GM18519 (cell line): ENCODE measurements around the gene GAS7.

ENCODE experiments used
- ATAC-seq: cut with Tn5 transposase; IDR thresholded peaks from one replicate; pipeline ENCODE4 v1.9.1; 2021; ENCODE audit warnings: mild to moderate bottlenecking, moderate library complexity; ENCODE audit not compliant: unreplicated experiment, low FRiP score

GAS7 gene

GRCh38 chr17:9959377-9959981, 238.9 kb downstream of the GAS7 start:
- no peak for ATAC-seq

DNA sequence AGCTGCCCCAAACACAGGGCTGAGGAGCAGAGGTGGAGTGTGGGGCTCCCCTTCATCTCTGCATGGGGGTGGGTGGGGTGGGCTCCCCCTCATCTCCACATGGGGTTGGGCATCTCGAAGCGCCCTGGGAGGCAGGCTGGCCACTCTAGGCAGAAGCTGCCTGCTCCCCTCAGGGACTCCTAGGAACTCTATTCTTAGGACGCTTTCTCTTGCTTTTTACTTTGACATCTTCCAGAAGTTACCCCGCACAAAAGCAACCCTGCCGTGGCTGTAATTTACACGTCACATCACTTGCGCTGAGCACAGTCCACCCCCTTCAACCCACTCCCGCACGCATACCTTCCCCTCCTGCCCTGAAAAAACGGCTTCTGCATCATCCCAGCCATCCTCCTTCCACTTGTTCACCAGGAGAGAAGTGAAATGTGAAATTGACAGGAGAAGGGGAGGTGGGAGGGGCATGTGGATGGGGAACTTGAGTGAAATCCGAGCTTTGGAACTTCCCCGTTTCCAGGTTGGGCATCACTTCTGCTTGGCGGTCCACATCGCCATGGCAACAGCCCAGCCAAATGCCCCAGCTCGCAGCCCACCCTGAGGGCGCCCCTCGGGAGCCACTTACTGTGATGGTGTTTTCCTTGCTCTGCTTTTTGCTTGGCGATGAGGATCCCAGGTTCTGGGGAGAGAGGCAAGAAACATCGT, 239.7 kb downstream of the GAS7 start:
- no peak for ATAC-seq

- ATAC-seq = no peak
Observed at GRCh38 chr17:9957244-9957643, 241.2 kb downstream of the GAS7 start.

- no peak for ATAC-seq
Observed at GRCh38 chr17:9956474-9957131, 241.8 kb downstream of the GAS7 start.

- no peak for ATAC-seq
Observed at GRCh38 chr17:9953492-9953891, 244.9 kb downstream of the GAS7 start.

GRCh38 chr17:9951803-9952202, 246.6 kb downstream of the GAS7 start:
- ATAC-seq = no peak

- no peak for ATAC-seq
Observed at GRCh38 chr17:9948928-9949327, 249.5 kb downstream of the GAS7 start.

DNA sequence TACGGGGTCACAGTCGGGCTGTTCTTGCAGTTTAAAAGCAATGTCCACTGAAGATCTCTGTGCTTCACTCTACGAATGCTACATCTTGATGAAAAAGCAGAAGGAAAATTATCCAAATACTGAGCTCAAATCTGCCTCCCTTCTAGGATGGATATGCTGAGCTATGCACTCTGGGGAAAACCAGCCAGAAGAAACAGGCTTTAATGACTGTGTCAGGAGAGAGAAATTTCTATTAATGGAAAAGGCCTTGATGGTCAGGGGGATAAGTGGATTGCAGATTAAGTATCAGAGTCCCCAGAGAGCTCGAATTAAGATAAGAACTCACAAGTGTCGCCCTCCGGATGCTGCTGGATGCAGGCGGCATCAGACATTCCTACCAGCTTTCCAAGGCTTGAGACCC, 253.7 kb downstream of the GAS7 start:
- ATAC-seq = no peak

- no peak for ATAC-seq
Observed at GRCh38 chr17:9943343-9943742, 255.1 kb downstream of the GAS7 start.

DNA sequence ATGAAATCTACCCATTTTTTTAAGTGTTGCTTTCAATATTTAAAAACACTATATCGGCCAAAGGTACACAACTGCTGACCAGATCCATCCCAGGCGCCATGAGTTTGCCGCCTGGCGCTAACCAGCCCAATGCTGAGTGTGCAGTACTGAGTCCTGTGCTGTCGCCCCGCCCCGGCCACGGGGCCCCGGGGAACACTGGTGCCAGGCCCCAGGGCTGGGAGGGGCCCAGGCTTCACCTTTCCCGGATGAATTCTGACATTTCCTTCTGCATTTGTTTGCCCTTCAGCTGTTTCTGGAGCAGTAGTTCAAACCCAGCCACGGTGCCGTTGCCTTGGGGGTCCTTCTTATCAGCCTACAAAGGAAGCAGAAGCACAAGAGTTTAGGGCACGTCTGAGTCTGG, 255.5 kb downstream of the GAS7 start:
- no peak for ATAC-seq

DNA sequence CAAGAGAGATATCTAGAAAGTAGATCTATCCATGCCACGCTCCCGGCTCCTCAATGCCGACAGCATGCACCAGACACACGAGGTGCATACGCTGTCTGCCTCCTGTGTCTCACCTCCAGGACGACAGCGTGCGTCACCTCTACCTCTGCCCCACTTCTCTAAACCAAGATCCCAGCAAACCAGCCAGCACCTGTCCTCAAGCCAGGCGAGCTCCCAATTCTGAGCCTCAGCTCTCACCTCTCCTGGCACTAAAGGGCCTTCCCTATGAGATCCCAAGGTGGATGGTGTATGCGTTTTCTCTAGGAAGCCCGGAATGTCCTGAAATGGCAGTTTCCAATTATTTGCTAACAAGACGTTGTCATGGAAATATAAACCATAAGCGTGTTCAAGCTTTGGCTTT, 257.1 kb downstream of the GAS7 start:
- ATAC-seq = no peak

- ATAC-seq = no peak
Observed at GRCh38 chr17:9940841-9941240, 257.6 kb downstream of the GAS7 start.

GRCh38 chr17:9938764-9939163, 259.6 kb downstream of the GAS7 start:
- ATAC-seq = no peak

- no peak for ATAC-seq
Observed at GRCh38 chr17:9937901-9938300, 260.5 kb downstream of the GAS7 start.

DNA sequence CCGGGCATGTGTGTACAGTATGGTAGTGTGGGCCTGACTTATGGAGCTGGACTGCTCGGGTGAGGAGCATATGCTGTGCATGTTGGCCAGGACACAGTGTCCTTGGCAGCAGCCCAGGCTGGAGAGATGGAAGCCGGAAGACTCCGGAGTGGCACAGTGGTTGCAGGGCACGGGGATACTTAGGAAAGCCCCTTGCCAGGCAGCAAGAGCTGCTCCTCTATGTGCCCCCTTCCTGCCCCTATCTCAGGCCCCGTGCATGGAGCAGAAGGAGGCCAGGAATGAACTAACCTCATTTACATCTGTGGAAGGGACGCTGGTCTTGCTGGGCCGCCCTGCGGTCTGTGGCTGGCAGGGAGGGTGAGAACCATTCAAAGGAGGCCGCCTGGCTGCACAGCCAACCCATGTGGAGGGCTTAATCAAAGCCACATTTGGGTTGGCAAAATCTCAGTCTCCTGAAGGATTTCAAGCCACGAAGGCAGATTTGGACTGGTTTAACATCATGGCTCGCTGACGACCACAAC, 261.1 kb downstream of the GAS7 start:
- no peak for ATAC-seq

DNA sequence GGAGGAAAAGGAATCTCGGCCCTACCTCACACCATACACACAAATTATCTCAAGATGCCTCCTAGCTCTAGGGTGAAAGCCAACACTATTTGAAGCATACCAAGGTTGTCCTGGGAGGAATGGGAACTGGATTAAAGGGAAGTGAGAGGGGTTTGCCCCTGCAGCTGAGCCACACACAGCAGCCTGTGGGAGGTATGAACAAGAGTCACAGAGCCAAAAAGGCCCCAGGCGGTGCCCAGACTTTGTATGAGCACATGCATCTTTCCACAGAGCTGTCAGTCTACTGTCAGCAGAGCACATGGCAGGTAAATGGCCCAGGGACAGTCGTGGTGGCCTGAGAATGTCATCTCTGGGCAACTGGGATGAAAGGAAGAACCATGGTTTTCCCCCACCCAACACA, 262.3 kb downstream of the GAS7 start:
- no peak for ATAC-seq

DNA sequence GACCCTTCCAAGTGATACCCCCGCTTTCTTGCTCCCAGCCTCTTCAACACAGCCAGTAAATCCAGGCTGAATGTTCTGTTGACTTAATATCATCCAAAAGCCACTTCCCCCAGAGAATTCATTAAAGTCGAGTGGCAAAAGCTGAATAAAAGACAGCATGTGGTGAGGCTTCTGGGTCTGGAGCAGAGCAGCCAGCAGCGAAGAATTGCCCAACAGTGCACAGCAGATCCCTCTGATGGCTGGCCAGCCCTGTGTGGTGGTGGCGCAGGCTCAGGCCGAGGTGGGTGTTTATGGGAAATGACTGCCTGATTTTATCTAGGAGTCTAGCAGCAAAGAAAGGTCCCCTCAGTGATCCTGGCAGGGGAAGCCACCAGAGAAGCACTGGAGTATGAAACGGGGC, 263.0 kb downstream of the GAS7 start:
- ATAC-seq = no peak

DNA sequence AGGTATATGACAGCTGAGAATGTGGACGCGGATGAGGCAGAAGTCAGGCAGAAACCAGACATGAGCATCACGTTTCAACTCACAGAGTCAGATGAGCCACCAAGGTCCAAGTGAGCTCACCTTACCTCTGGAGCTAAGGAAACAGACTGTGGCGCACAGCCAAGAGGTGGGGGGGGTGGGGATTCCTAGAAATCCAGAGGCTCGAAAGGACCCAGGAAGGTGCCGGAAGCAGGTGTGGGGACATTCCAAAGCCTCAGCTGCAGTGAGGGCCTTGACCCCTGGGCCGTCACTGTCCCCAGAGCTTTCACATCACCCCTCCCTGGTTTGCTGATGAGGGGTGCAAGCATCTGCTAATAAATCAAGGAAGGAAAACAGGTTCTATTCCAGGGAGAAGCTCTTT, 264.1 kb downstream of the GAS7 start:
- no peak for ATAC-seq

GRCh38 chr17:9932491-9932890, 265.9 kb downstream of the GAS7 start:
- no peak for ATAC-seq

DNA sequence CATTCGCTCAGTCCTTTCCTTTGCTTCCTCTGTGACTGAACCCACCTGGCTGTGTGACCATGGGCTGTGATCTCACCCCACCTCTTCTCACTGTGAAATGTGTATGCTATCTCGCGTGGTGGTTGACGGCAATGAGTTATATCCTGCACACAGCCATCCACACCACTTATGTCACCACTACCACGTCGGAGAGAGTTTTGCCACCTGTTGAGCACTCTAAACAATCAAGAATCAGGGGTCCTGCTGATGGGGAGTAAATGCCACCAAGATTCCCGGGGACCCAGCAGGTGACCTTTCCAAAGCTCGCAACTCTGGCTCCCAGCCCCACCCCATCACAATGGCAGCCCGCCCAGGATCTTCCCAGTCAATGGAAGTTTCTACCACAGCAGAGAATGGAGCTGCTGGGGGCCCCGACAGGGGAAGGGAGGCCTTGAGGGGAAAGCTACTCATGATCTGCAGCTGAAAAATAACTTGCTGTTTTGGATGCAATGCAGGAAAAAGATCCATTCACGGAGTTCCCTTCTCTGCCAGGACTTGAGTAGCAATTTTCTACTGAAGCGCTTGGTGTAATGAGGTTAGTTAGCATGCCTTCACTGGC, 267.2 kb downstream of the GAS7 start:
- ATAC-seq = no peak

GRCh38 chr17:9929871-9930270, 268.5 kb downstream of the GAS7 start:
- no peak for ATAC-seq
